ENCODE results near the gene NANOS3. TPM values are rescaled to one million over a fixed set of nuclear protein-coding genes. Genes with fewer than 3 reads are reported as not detected.

Gene NANOS3
- polyA plus RNA-seq, 2 donors, result not detected

DNA sequence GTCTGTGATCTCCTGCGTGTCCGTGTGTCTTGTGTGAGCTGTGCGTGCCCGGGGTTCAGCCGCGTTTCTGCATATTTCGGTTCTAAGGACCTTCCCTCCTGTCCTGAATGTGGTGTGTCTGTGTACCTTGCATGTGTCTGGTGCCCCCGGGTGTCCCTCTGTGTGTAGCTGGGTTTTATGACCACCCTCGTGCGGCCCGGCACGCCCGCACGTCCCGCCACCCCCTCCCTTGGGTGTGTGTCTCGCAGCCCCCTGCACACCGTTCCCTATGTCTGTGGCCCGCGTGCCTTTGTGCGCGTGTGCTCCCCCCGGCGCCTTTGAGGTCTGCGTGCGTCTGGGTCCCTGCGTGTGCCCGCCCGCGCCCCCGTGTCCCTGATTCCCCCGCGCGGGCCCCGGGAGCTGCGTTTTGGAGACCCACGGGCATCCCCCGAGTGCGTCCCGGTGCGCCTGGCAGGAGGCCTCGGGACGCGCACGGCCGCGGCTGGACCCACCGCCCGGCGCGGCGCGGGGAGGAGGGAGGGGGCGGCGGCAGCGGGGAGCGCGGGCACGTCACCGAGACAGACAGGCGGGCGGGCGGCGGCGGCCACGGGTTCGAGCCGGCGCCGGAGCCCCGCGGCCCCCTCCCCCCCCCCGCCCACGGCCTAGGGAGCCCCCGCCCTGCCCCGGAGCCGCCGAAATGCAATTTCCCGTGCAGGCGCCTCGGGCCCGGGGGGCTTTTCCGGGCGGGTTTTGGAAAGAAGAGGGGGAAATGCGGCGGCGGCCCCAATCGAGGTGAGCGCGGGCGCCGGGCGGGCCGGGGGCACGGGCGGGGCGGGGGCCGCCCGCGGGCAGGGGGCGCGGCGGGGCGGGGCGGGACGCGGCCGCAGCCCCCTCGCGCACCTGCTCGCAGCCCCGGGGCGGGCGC lies 12.0 kb upstream of the NANOS3 start:
- Histone ChIP-seq H3K36me3 (ENCODE audit: control insufficient read depth in 2 of 2, insufficient read depth in 2 of 2, low read length in 1 of 2) (no peaks in the 10 kb centered on the region), H3K4me3 (ENCODE audit: low read depth in 1 of 2, low read length in 2 of 2) (peak overlapping the region; percentile 51 to 62), H3K27me3 (ENCODE audit: control insufficient read depth in 1 of 2, insufficient read depth in 2 of 2, low read length in 2 of 2) (peaks cover 0 to 2% of the 10 kb centered on the region in 2 donors), H3K4me1 (ENCODE audit: control insufficient read depth in 2 of 2, insufficient read depth in 2 of 2, low read length in 1 of 2) (peaks cover 0 to 5% of the 10 kb centered on the region in 2 donors), H3K9me3 (ENCODE audit: control insufficient read depth in 2 of 2, insufficient read depth in 1 of 2, low read depth in 1 of 2, low read length in 1 of 2) (no peaks in the 10 kb centered on the region), H3K27ac (ENCODE audit: low read depth in 2 of 2, low read length in 1 of 2) (peak overlapping the region in 1 of 2 donors; percentile 35)
- 3 to 8% methylated on average over 47 to 107 of the region's 113 CpGs for WGBS, 2 donors

- Histone ChIP-seq H3K4me1 (ENCODE audit: control insufficient read depth in 2 of 2, insufficient read depth in 2 of 2, low read length in 1 of 2) (peaks cover 0 to 5% of the 10 kb centered on the region in 2 donors), H3K27ac (ENCODE audit: low read depth in 2 of 2, low read length in 1 of 2) (peak overlapping the region in 1 of 2 donors; percentile 10), H3K27me3 (ENCODE audit: control insufficient read depth in 1 of 2, insufficient read depth in 2 of 2, low read length in 2 of 2) (peaks cover 0 to 2% of the 10 kb centered on the region in 2 donors), H3K36me3 (ENCODE audit: control insufficient read depth in 2 of 2, insufficient read depth in 2 of 2, low read length in 1 of 2) (no peaks in the 10 kb centered on the region), H3K4me3 (ENCODE audit: low read depth in 1 of 2, low read length in 2 of 2) (peak overlapping the region; percentile 51 to 62), H3K9me3 (ENCODE audit: control insufficient read depth in 2 of 2, insufficient read depth in 1 of 2, low read depth in 1 of 2, low read length in 1 of 2) (no peaks in the 10 kb centered on the region)
- WGBS, 2 donors, result 2% methylated on average over 56 to 82 of the region's 82 CpGs
Measured at GRCh38 chr19:13865571-13866462, 11.1 kb upstream of the NANOS3 start.

DNA sequence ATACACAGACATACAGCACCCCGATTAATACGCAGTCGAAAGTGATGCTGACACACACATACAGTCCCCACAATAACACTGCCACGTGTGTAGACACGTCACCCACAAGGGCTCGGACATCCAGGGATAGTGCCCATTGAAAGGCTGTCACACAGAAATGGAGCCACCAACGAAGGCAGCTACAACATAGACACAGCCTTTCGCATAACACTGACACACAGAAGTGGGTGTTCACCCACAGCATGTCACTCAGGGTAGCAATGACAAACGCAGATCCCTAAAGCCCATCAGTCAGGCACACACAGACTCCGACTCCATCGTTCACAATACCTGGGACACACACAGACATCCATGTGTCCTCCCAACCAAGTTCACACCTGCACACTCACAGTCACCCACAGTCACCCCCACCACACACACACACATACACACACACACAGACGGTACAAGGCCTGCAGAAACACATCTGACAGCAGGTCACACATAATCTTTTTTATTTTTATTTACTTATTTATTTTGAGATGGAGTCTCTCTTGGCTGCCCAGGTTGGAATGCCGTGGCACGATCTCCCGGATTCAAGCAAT lies 10.4 kb upstream of the NANOS3 start:
- Histone ChIP-seq H3K4me3 (ENCODE audit: low read depth in 1 of 2, low read length in 2 of 2) (no peak overlapping the region), H3K4me1 (ENCODE audit: control insufficient read depth in 2 of 2, insufficient read depth in 2 of 2, low read length in 1 of 2) (peaks cover 0 to 2% of the 10 kb centered on the region in 2 donors), H3K27me3 (ENCODE audit: control insufficient read depth in 1 of 2, insufficient read depth in 2 of 2, low read length in 2 of 2) (peaks cover 0 to 2% of the 10 kb centered on the region in 2 donors), H3K9me3 (ENCODE audit: control insufficient read depth in 2 of 2, insufficient read depth in 1 of 2, low read depth in 1 of 2, low read length in 1 of 2) (no peaks in the 10 kb centered on the region), H3K27ac (ENCODE audit: low read depth in 2 of 2, low read length in 1 of 2) (no peak overlapping the region), H3K36me3 (ENCODE audit: control insufficient read depth in 2 of 2, insufficient read depth in 2 of 2, low read length in 1 of 2) (no peaks in the 10 kb centered on the region)
- WGBS, 2 donors, result 67% methylated on average over 15 of the region's 15 CpGs

DNA sequence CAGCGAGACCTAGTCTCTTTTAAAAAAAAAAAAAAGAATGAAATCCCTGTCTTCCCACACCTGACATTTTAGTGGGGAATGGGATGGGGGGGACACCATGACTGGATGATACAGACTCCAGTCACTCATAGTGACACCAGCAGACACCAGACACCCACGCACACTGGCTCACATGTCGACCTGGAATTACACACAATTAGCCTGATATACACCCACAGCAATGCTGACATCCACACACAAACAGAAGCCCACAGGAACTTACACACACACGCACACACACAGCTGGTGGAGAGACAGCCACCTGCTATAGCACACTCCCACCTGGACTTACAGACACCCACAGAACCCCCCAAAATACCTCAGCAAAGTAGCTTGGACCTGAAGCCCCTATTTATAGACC lies 8.3 kb upstream of the NANOS3 start:
- Histone ChIP-seq H3K27ac (ENCODE audit: low read depth in 2 of 2, low read length in 1 of 2) (no peak overlapping the region), H3K27me3 (ENCODE audit: control insufficient read depth in 1 of 2, insufficient read depth in 2 of 2, low read length in 2 of 2) (peaks cover 0 to under 1% of the 10 kb centered on the region in 2 donors), H3K36me3 (ENCODE audit: control insufficient read depth in 2 of 2, insufficient read depth in 2 of 2, low read length in 1 of 2) (no peaks in the 10 kb centered on the region), H3K4me3 (ENCODE audit: low read depth in 1 of 2, low read length in 2 of 2) (no peak overlapping the region), H3K9me3 (ENCODE audit: control insufficient read depth in 2 of 2, insufficient read depth in 1 of 2, low read depth in 1 of 2, low read length in 1 of 2) (no peaks in the 10 kb centered on the region), H3K4me1 (ENCODE audit: control insufficient read depth in 2 of 2, insufficient read depth in 2 of 2, low read length in 1 of 2) (no peaks in the 10 kb centered on the region)
- 76 to 85% methylated on average over 4 of the region's 4 CpGs for WGBS, 2 donors

DNA sequence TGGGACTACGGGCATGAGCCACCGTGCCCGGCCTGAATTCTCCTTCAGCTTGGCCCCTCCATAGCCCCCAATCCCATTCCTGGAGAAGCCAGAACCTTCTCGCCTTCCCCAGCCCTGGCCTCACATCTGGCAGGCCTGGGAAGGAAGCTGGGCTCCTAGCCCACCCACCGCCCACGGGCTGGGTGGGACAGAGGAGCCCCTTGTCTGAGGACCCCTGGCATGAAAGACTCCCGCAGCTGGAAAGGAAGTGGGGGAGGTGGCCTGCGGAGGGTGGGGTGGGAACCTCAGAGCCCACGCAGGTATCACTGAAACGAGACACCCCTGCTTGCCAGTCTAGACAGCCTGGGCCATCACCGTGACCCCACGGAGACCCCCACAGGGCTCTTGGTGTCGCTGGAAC lies 7.7 kb upstream of the NANOS3 start:
- H3K27me3 ChIP-seq (ENCODE audit: control insufficient read depth in 1 of 2, insufficient read depth in 2 of 2, low read length in 2 of 2), result no peaks in the 10 kb centered on the region
- WGBS, 2 donors, result 79 to 85% methylated on average over 10 to 13 of the region's 13 CpGs
- no peak overlapping the region for H3K27ac ChIP-seq (ENCODE audit: low read depth in 2 of 2, low read length in 1 of 2)
- H3K9me3 ChIP-seq (ENCODE audit: control insufficient read depth in 2 of 2, insufficient read depth in 1 of 2, low read depth in 1 of 2, low read length in 1 of 2), result no peaks in the 10 kb centered on the region
- H3K4me3 ChIP-seq (ENCODE audit: low read depth in 1 of 2, low read length in 2 of 2), result no peak overlapping the region
- H3K4me1 ChIP-seq (ENCODE audit: control insufficient read depth in 2 of 2, insufficient read depth in 2 of 2, low read length in 1 of 2), result no peaks in the 10 kb centered on the region
- H3K36me3 ChIP-seq (ENCODE audit: control insufficient read depth in 2 of 2, insufficient read depth in 2 of 2, low read length in 1 of 2), result no peaks in the 10 kb centered on the region

GRCh38 chr19:13870873-13871272 lies 6.1 kb upstream of the NANOS3 start:
- 86 to 88% methylated on average over 4 of the region's 4 CpGs for WGBS, 2 donors
- Histone ChIP-seq H3K4me3 (ENCODE audit: low read depth in 1 of 2, low read length in 2 of 2) (no peak overlapping the region), H3K4me1 (ENCODE audit: control insufficient read depth in 2 of 2, insufficient read depth in 2 of 2, low read length in 1 of 2) (no peaks in the 10 kb centered on the region), H3K27ac (ENCODE audit: low read depth in 2 of 2, low read length in 1 of 2) (no peak overlapping the region), H3K36me3 (ENCODE audit: control insufficient read depth in 2 of 2, insufficient read depth in 2 of 2, low read length in 1 of 2) (no peaks in the 10 kb centered on the region), H3K27me3 (ENCODE audit: control insufficient read depth in 1 of 2, insufficient read depth in 2 of 2, low read length in 2 of 2) (no peaks in the 10 kb centered on the region), H3K9me3 (ENCODE audit: control insufficient read depth in 2 of 2, insufficient read depth in 1 of 2, low read depth in 1 of 2, low read length in 1 of 2) (no peaks in the 10 kb centered on the region)

GRCh38 chr19:13872339-13872694 lies 4.6 kb upstream of the NANOS3 start:
- Histone ChIP-seq H3K36me3 (ENCODE audit: control insufficient read depth in 2 of 2, insufficient read depth in 2 of 2, low read length in 1 of 2) (no peaks in the 10 kb centered on the region), H3K27ac (ENCODE audit: low read depth in 2 of 2, low read length in 1 of 2) (no peak overlapping the region), H3K4me3 (ENCODE audit: low read depth in 1 of 2, low read length in 2 of 2) (no peak overlapping the region)

GRCh38 chr19:13872695-13873389 lies 4.1 kb upstream of the NANOS3 start:
- whole genome bisulfite sequencing, 2 donors, result 3 to 4% methylated on average over 43 to 45 of the region's 45 CpGs
- peak overlapping the region; percentile 37 to 40 for H3K4me3 ChIP-seq (ENCODE audit: low read depth in 1 of 2, low read length in 2 of 2)

More at GRCh38 chr19:13872339-13872694, 4.6 kb upstream of the NANOS3 start:
- Histone ChIP-seq H3K4me1 (ENCODE audit: control insufficient read depth in 2 of 2, insufficient read depth in 2 of 2, low read length in 1 of 2) (no peaks in the 10 kb centered on the region), H3K9me3 (ENCODE audit: control insufficient read depth in 2 of 2, insufficient read depth in 1 of 2, low read depth in 1 of 2, low read length in 1 of 2) (no peaks in the 10 kb centered on the region), H3K27me3 (ENCODE audit: control insufficient read depth in 1 of 2, insufficient read depth in 2 of 2, low read length in 2 of 2) (no peaks in the 10 kb centered on the region)
- 38 to 42% methylated on average over 5 of the region's 5 CpGs for WGBS, 2 donors

More at GRCh38 chr19:13872695-13873389, 4.1 kb upstream of the NANOS3 start:
- Histone ChIP-seq H3K9me3 (ENCODE audit: control insufficient read depth in 2 of 2, insufficient read depth in 1 of 2, low read depth in 1 of 2, low read length in 1 of 2) (no peaks in the 10 kb centered on the region), H3K36me3 (ENCODE audit: control insufficient read depth in 2 of 2, insufficient read depth in 2 of 2, low read length in 1 of 2) (no peaks in the 10 kb centered on the region), H3K27ac (ENCODE audit: low read depth in 2 of 2, low read length in 1 of 2) (no peak overlapping the region), H3K4me1 (ENCODE audit: control insufficient read depth in 2 of 2, insufficient read depth in 2 of 2, low read length in 1 of 2) (no peaks in the 10 kb centered on the region), H3K27me3 (ENCODE audit: control insufficient read depth in 1 of 2, insufficient read depth in 2 of 2, low read length in 2 of 2) (no peaks in the 10 kb centered on the region)
